ENCODE data around the gene CPNE2. TPM values are rescaled to one million over a fixed set of nuclear protein-coding genes. Genes with fewer than 3 reads are reported as not detected.

The CPNE2 gene
- total and polyA plus RNA-seq, 4 donors = 38.1 to 76.3 (median 52.2) TPM

DNA sequence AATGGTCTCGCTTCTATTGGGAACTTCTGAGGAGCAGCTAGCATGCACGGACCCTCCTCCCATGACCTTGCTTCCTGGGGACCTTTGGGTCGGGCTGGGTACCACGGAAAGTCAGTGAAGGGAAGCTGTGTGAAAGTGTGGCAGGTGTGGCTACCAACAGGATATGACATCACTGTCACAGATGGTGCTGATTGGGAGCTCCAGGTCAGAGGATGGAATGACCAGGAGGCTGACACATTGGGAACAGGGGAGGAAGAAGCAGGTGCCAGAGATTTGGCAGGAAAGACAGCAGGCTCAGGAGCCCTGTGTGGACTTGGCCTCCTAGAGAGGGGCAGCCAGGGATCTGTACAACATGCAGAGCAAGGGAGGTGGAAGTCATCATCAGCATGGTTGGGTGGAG lies 34.0 kb downstream of the CPNE2 start:
- 70 to 81% methylated on average over 4 of the region's 4 CpGs for WGBS, 2 donors
- Histone ChIP-seq H3K36me3 (ENCODE audit: control insufficient read depth in 4 of 4, insufficient read depth in 4 of 4, low read length in 4 of 4) (peaks cover 0 to 19% (median 11%) of the 10 kb centered on the region in 4 donors), H3K27me3 (ENCODE audit: control insufficient read depth in 3 of 3, insufficient read depth in 3 of 3, low read length in 2 of 3) (no peaks in the 10 kb centered on the region), H3K27ac (ENCODE audit: low read depth in 1 of 2, low read length in 1 of 2) (no peak overlapping the region), H3K9me3 (ENCODE audit: control insufficient read depth in 4 of 4, insufficient read depth in 3 of 4, low read length in 3 of 4) (no peaks in the 10 kb centered on the region), H3K9ac (ENCODE audit: insufficient read depth in 1 of 2, low read length in 2 of 2) (no peak overlapping the region), H3K4me3 (no peak overlapping the region), H3K4me1 (ENCODE audit: control insufficient read depth in 5 of 5, insufficient read depth in 5 of 5, low read length in 5 of 5) (peaks cover 0 to 8% (median 0%) of the 10 kb centered on the region in 5 donors)
- DNase-seq = no peak
- TF ChIP-seq, protein P1, sequence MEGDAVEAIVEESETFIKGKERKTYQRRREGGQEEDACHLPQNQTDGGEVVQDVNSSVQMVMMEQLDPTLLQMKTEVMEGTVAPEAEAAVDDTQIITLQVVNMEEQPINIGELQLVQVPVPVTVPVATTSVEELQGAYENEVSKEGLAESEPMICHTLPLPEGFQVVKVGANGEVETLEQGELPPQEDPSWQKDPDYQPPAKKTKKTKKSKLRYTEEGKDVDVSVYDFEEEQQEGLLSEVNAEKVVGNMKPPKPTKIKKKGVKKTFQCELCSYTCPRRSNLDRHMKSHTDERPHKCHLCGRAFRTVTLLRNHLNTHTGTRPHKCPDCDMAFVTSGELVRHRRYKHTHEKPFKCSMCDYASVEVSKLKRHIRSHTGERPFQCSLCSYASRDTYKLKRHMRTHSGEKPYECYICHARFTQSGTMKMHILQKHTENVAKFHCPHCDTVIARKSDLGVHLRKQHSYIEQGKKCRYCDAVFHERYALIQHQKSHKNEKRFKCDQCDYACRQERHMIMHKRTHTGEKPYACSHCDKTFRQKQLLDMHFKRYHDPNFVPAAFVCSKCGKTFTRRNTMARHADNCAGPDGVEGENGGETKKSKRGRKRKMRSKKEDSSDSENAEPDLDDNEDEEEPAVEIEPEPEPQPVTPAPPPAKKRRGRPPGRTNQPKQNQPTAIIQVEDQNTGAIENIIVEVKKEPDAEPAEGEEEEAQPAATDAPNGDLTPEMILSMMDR (IDR thresholded peaks at IDR 0.05; ENCODE audit: control extremely low read depth, extremely low read depth) = no peak
- ATAC-seq (ENCODE audit: insufficient read depth, low FRiP score) = no peak

DNA sequence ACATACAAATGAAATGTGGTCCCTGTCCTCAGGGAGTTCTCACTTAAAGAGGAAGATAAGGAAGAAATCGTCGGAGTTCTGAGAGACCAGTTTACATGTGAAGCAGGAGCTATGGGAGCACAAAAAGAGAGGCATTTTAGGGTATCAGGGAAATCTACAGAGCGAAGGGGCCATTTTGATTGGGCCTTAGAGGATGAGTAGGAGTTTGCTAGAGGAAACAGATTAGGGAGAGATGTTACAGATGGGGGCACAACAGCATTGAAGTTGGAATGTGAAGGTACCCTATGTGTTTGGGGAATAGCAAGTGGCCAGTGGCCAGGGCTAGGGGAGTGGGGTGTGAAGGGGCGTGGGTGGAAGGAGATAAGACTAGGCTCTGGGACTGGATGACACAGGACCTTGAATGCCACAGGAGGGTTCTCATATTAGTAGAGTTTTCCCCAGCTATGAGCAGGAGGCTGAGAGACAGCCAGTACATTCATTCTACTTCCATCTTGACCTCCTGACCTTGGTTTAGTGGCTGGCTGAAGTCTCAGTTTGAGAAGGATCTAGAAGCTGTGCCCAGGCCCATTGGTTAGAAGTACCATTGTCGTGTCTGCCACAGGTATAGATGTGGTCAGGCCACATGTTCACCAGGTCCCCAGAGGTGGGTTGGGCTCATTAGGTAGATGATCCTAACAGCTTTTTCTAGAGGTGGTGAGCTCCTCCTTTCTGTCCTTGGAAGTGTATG lies 34.8 kb downstream of the CPNE2 start:
- peaks cover 0 to 8% (median under 1%) of the 10 kb centered on the region in 5 donors for H3K4me1 ChIP-seq (ENCODE audit: control insufficient read depth in 5 of 5, insufficient read depth in 5 of 5, low read length in 5 of 5)
- H3K36me3 ChIP-seq (ENCODE audit: control insufficient read depth in 4 of 4, insufficient read depth in 4 of 4, low read length in 4 of 4) = peaks cover 0 to 15% (median 8%) of the 10 kb centered on the region in 4 donors
- H3K4me3 ChIP-seq = no peak overlapping the region
- TF ChIP-seq, protein P1 (IDR thresholded peaks at IDR 0.05; ENCODE audit: control extremely low read depth, extremely low read depth) = no peak
- WGBS, 2 donors = 89% methylated on average over 5 of the region's 5 CpGs
- DNase-seq (no peak), ATAC-seq (ENCODE audit: insufficient read depth, low FRiP score) (no peak)
- H3K9me3 ChIP-seq (ENCODE audit: control insufficient read depth in 4 of 4, insufficient read depth in 3 of 4, low read length in 3 of 4) = no peaks in the 10 kb centered on the region
- no peak overlapping the region for H3K27ac ChIP-seq (ENCODE audit: low read depth in 1 of 2, low read length in 1 of 2)
- H3K9ac ChIP-seq (ENCODE audit: insufficient read depth in 1 of 2, low read length in 2 of 2) = no peak overlapping the region
- H3K27me3 ChIP-seq (ENCODE audit: control insufficient read depth in 3 of 3, insufficient read depth in 3 of 3, low read length in 2 of 3) = no peaks in the 10 kb centered on the region

DNA sequence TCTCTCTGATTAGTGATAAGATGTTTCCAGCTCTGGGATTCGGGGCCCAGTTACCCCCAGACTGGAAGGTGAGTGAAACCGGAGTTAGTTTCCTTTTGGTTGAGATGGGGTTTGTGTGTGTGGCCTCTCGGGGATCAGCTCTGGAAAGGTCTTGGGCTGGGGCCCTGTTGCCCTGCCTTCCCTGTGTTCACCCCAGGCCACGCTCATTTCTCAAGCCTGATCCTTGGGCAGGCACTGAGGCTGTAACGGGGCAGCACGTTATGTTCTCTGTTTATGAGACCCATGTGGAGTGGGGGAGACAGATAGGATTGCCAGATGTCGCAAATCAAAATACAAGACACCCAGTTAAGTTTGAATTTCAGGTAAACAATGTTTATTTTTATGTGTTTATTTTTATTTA lies 35.5 kb downstream of the CPNE2 start:
- TF ChIP-seq, protein P1 (IDR thresholded peaks at IDR 0.05; ENCODE audit: control extremely low read depth, extremely low read depth) = no peak
- peaks cover 0 to 8% (median 2%) of the 10 kb centered on the region in 5 donors for H3K4me1 ChIP-seq (ENCODE audit: control insufficient read depth in 5 of 5, insufficient read depth in 5 of 5, low read length in 5 of 5)
- DNase-seq (no peak), ATAC-seq (ENCODE audit: insufficient read depth, low FRiP score) (no peak)
- H3K36me3 ChIP-seq (ENCODE audit: control insufficient read depth in 4 of 4, insufficient read depth in 4 of 4, low read length in 4 of 4) = peaks cover 0 to 15% (median 8%) of the 10 kb centered on the region in 4 donors
- no peak overlapping the region for H3K27ac ChIP-seq (ENCODE audit: low read depth in 1 of 2, low read length in 1 of 2)
- no peaks in the 10 kb centered on the region for H3K9me3 ChIP-seq (ENCODE audit: control insufficient read depth in 4 of 4, insufficient read depth in 3 of 4, low read length in 3 of 4)
- H3K9ac ChIP-seq (ENCODE audit: insufficient read depth in 1 of 2, low read length in 2 of 2) = no peak overlapping the region
- 95 to 97% methylated on average over 7 of the region's 7 CpGs for WGBS, 2 donors
- H3K27me3 ChIP-seq (ENCODE audit: control insufficient read depth in 3 of 3, insufficient read depth in 3 of 3, low read length in 2 of 3) = no peaks in the 10 kb centered on the region
- H3K4me3 ChIP-seq = no peak overlapping the region
